Small intestine (tissue), 7 donors: Measurements from ENCODE around the gene CHST13. TPM values are rescaled to one million over a fixed set of nuclear protein-coding genes. Genes with fewer than 3 reads are reported as not detected.

Experiments
- DNase-seq, 2 donors: peaks; one replicate each; pipeline versions ENCODE4 v3.0.0 to v3.0.0-alpha.2; 2013
- FAIRE-seq: peaks from 2 replicates; lab custom pipeline; 2012; peaks lifted over from hg19 to GRCh38; lab: Jason Lieb, UNC
- H3K27ac ChIP-seq, 3 donors: one replicate each; pipeline ENCODE4 v1.5.1; 2013; ENCODE audit warnings: low read length in 2 of 3, mild to moderate bottlenecking in 2 of 3, control low read depth in 1 of 3, inconsistent platforms in 1 of 3, low read depth in 1 of 3, moderate library complexity in 1 of 3
- H3K27me3 ChIP-seq, 3 donors: one replicate each; pipeline ENCODE4 v1.6.1; 2013; ENCODE audit warnings: low read length in 3 of 3, inconsistent platforms in 1 of 3; ENCODE audit not compliant: control insufficient read depth in 3 of 3, insufficient read depth in 3 of 3
- H3K36me3 ChIP-seq, 3 donors: one replicate each; pipeline ENCODE4 v1.6.1; 2013; ENCODE audit warnings: low read length in 3 of 3, inconsistent platforms in 1 of 3, low read depth in 1 of 3, mild to moderate bottlenecking in 1 of 3, moderate library complexity in 1 of 3; ENCODE audit not compliant: control insufficient read depth in 3 of 3, insufficient read depth in 2 of 3
- H3K4me1 ChIP-seq, 3 donors: one replicate each; pipeline ENCODE4 v1.6.1; 2013; ENCODE audit warnings: low read length in 2 of 3, inconsistent platforms in 1 of 3, low read depth in 1 of 3, mild to moderate bottlenecking in 1 of 3, moderate library complexity in 1 of 3; ENCODE audit not compliant: control insufficient read depth in 3 of 3, insufficient read depth in 2 of 3
- H3K4me3 ChIP-seq, 3 donors: one replicate each; pipeline ENCODE4 v1.5.1; 2013; ENCODE audit warnings: low read length in 3 of 3, control low read depth in 1 of 3, inconsistent platforms in 1 of 3, low read depth in 1 of 3, mild to moderate bottlenecking in 1 of 3, moderate library complexity in 1 of 3
- H3K9me3 ChIP-seq, 2 donors: one replicate each; pipeline ENCODE4 v1.6.1; 2013; ENCODE audit warnings: low read depth in 1 of 2, low read length in 1 of 2; ENCODE audit not compliant: control insufficient read depth in 2 of 2, insufficient read depth in 1 of 2
- WGBS, 3 donors: extraction: QIAGEN DNeasy Blood & Tissue Kit; methylation state at CpG; one replicate each; pipeline ENCODE4 v1.1.7; 2013; 5-methylcytosine and 5-hydroxymethylcytosine counted together
- polyA plus RNA-seq, 4 donors: library from polyadenylated mRNA; stranded (reverse) in 3 of 4; unstranded in 1 of 4; fragments of 200-250 nt in 3 of 4; fragments of 120-200 nt in 1 of 4; gene quantifications; one replicate each; pipeline versions ENCODE4 v1.2.1 to v1.2.3, GENCODE V29; 2013
- donor health status: healthy with polysubstance abuse.
- donor health status: control.
- donor health status: control.
- donor health status: Bipolar disorder and iron deficiency.
- donor health status: healthy.

Gene CHST13
- polyA plus RNA-seq, 4 donors = 0.21 to 95.9 (median 1.4) TPM

DNA sequence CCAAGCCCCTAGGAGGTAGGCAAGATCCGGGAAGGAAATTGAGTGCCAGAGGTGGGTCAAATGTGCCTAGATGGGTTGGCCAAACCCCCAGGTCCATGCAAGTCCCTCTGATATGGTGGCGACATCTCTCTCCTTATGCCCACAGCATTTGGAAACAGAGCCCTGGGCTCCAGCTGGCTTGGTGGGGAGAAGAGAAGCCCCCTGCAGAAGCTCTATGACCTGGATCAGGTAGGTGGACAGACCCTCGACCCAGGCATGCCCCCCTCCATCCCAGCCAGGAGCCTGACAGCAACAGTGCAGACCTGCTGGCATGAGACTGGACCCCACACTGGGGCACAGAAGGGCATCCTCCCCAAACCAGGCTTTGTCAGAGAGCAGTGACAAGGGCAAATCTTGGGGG, 12.2 kb downstream of the CHST13 start:
- Histone ChIP-seq H3K4me3 (no peak overlapping the region), H3K36me3 (peaks cover 0 to 56% (median 0%) of the 10 kb centered on the region in 3 donors), H3K9me3 (no peaks in the 10 kb centered on the region), H3K27me3 (peaks cover 0 to 4% (median 0%) of the 10 kb centered on the region in 3 donors), H3K27ac (no peak overlapping the region), H3K4me1 (no peaks in the 10 kb centered on the region)
- 74 to 83% (median 79%) methylated on average over 3 of the region's 3 CpGs for WGBS, 3 donors
- no peak for FAIRE-seq
- no peak for DNase-seq

DNA sequence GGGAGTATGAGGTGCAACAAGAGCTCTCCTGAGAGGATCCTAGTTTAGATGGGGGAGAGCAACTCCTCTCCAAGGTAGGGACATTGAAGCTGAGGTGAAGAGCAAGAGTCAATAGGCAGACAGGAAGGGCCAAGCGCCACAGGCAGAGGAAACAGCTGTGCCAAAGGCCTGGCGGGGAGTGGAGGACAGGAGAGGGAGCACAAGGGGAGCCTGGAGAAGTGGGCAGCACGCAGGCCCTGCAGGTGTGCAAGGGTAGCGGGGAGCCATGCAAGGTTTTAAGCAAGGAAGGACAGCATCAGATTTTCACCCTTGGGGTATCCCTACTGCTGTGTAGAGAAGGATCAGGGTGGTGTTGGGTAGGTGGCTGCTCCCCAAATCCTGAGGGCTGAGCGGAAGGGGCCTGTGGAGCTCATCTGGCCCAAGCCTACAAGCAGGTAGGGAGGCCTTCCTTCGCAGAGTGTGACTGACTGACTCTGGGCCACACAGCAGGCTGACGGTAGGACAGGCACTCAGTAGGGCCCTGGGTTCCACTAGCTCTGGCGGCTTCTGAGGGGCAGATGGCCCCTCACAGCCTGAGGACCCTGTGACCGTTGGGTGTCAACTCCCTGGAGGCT, 13.3 kb downstream of the CHST13 start:
- no peak for DNase-seq
- no peak for FAIRE-seq
- Histone ChIP-seq H3K27me3 (peaks cover 0 to 4% (median 0%) of the 10 kb centered on the region in 3 donors), H3K9me3 (no peaks in the 10 kb centered on the region), H3K27ac (peak overlapping the region in 1 of 3 donors; percentile 53), H3K36me3 (peaks cover 0 to 62% (median 0%) of the 10 kb centered on the region in 3 donors), H3K4me3 (no peak overlapping the region), H3K4me1 (no peaks in the 10 kb centered on the region)
- 66 to 77% (median 72%) methylated on average over 9 of the region's 9 CpGs for WGBS, 3 donors

- peaks cover 0 to 68% (median 0%) of the 10 kb centered on the region in 3 donors for H3K36me3 ChIP-seq
- DNase-seq (peak; percentile 23 to 59), FAIRE-seq (no peak)
- 64 to 71% (median 70%) methylated on average over 10 of the region's 10 CpGs for WGBS, 3 donors
- peak overlapping the region in 1 of 3 donors; percentile 33 for H3K27ac ChIP-seq
- H3K27me3 ChIP-seq = peaks cover 0 to 4% (median 0%) of the 10 kb centered on the region in 3 donors
- H3K4me1 ChIP-seq = no peaks in the 10 kb centered on the region
- H3K4me3 ChIP-seq = no peak overlapping the region
- H3K9me3 ChIP-seq = no peaks in the 10 kb centered on the region
Observed at GRCh38 chr3:126537730-126538281, 13.9 kb downstream of the CHST13 start.

- Histone ChIP-seq H3K4me3 (no peak overlapping the region), H3K27ac (no peak overlapping the region), H3K36me3 (peaks cover 0 to 72% (median 0%) of the 10 kb centered on the region in 3 donors), H3K27me3 (peaks cover 0 to 4% (median 0%) of the 10 kb centered on the region in 3 donors), H3K9me3 (no peaks in the 10 kb centered on the region), H3K4me1 (no peaks in the 10 kb centered on the region)
- FAIRE-seq = no peak
- WGBS, 3 donors = 79 to 81% (median 80%) methylated on average over 9 of the region's 9 CpGs
- DNase-seq = no peak
Observed at GRCh38 chr3:126538316-126538715, 14.4 kb downstream of the CHST13 start.

DNA sequence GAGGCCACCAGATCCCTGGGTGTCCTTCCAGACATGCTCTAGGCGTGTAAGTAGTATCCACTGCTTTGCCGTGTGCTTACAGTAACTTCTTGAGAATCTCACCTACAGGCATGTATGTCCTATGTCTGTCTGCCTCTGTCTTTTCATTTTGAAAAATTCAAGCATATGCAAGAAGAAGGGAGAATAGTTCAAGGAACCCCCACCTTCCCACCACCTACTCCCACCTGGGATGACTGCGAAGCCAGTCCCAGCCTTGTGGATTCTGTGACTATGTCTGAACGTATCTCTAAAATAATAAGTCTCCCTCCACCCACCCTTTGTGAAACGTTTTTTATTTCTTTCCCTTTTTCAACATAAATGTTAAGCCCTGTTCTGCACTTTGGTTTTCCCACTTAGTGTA, 15.0 kb downstream of the CHST13 start:
- Histone ChIP-seq H3K9me3 (no peaks in the 10 kb centered on the region), H3K36me3 (peaks cover 0 to 77% (median 0%) of the 10 kb centered on the region in 3 donors), H3K27ac (no peak overlapping the region), H3K4me3 (no peak overlapping the region), H3K4me1 (no peaks in the 10 kb centered on the region), H3K27me3 (peaks cover 0 to 4% (median 0%) of the 10 kb centered on the region in 3 donors)
- WGBS, 3 donors = 49 to 66% (median 54%) methylated on average over 5 of the region's 5 CpGs
- FAIRE-seq = no peak
- no peak for DNase-seq

DNA sequence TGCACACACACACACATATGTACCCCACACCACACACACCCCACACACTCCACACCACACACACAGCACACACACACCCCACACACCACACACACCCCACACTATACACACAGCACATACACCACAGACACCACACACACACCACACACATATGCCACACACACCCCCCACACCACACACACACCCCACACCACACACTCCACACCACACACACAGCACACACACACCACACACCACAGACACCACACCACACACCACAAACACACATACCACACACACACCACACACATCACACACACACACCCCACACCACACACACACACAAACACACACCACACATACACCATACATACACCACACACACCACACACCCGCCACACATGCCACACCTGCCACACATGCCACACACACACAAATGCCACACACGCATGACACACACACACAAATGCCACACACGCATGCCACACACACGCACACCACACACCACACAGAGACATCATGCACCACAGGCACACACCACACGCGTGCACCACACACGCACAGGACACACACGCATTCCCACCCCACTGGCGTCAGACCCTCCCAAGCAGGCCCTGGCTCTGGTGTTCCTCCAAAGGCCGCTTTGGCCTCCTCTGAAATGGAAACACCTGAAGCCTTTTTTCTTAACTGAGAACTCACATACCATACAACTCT, 15.7 kb downstream of the CHST13 start:
- DNase-seq (no peak), FAIRE-seq (no peak)
- Histone ChIP-seq H3K36me3 (peaks cover 0 to 80% (median 0%) of the 10 kb centered on the region in 3 donors), H3K27ac (no peak overlapping the region), H3K9me3 (no peaks in the 10 kb centered on the region), H3K27me3 (peaks cover 0 to 4% (median 0%) of the 10 kb centered on the region in 3 donors), H3K4me1 (no peaks in the 10 kb centered on the region), H3K4me3 (no peak overlapping the region)
- WGBS, 3 donors = 94 to 96% (median 96%) methylated on average over 10 of the region's 10 CpGs

DNA sequence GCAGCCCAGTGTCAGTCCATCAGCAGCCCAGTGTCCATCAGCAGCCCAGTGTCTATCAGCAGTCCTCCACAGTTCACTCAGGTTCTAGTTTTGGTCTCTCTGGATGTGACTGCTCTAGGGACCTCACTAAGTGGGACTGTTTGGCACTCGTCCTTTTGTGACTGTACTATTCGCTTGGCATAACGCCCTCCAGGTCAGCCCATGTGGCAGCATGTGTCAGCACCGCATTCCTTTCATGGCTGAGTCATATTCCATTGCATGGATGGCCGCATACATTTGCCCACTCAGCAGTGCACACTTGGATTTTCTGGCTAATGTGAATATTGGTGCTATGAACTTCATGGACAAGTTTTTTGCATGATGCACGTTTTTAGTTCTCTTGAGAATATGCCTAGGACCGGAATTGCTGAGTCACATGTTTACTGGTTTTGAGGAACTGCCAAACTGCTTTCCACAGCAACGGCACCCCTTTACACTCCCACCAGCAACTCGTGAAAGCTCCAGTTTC, 16.4 kb downstream of the CHST13 start:
- DNase-seq = no peak
- no peak for FAIRE-seq
- WGBS, 3 donors = 45 to 58% (median 51%) methylated on average over 9 of the region's 9 CpGs
- no peaks in the 10 kb centered on the region for H3K4me1 ChIP-seq
- no peaks in the 10 kb centered on the region for H3K27me3 ChIP-seq
- H3K27ac ChIP-seq = no peak overlapping the region
- H3K4me3 ChIP-seq = no peak overlapping the region
- no peaks in the 10 kb centered on the region for H3K9me3 ChIP-seq
- H3K36me3 ChIP-seq = peaks cover 0 to 74% (median 0%) of the 10 kb centered on the region in 3 donors

DNA sequence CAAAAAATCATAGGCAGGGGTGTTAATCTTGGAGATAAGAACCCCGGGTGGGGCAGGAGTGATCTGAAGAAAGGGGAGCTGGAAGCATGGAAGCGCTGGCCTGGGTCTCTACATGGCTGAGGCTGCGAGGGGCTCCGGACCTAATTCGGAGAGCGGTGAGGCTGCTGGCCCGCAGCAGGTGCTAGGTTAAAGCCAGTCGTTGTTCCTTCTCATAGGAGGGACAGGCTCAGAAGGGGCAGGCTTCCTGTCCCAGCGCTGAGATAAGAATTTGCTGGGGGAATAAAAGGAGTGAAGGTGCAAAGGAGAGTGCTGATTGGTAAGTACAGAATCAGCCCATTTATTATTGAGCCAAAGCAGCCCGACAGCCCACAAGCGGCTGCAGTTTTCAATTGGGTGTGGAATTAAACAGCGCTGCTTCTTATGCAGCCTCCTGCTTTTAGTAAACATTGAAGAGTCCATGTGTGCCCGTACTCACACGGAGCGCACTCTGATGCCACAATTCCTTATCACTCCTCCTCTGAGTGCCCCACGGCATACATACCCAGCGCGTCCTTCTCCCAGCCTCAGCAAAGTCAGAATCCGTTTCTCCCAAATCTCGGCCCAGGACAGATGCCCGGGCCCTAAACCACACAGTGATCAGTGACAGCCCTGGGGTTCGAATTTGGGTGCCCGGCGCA, 17.1 kb downstream of the CHST13 start:
- Histone ChIP-seq H3K4me1 (no peaks in the 10 kb centered on the region), H3K36me3 (peaks cover 0 to 67% (median 0%) of the 10 kb centered on the region in 3 donors), H3K4me3 (no peak overlapping the region), H3K27ac (no peak overlapping the region), H3K27me3 (no peaks in the 10 kb centered on the region), H3K9me3 (no peaks in the 10 kb centered on the region)
- WGBS, 3 donors = 69 to 78% (median 75%) methylated on average over 24 of the region's 24 CpGs
- no peak for DNase-seq
- no peak for FAIRE-seq
